SK-N-SH treated with all-trans-retinoic acid at 6 μM for 48 hours (cell line): ENCODE results near the gene SNX9.

Source experiments
- ATAC-seq: fragments of 200-7000 bp; cut with Tn5 transposase; 3 replicates; pipeline ENCODE4 v1.9.1; 2020; ENCODE audit warnings: mild to moderate bottlenecking, moderate library complexity
- ARNTL ChIP-seq: fragments of 450-650 bp; formaldehyde crosslinking; IDR thresholded peaks from 2 replicates; pipeline ENCODE4 v1.5.0; 2020; ENCODE audit warnings: low read depth, mild to moderate bottlenecking, moderate library complexity, borderline replicate concordance
- BACH2 ChIP-seq: fragments of 250-450 bp; sonication (Bioruptor Pico); IDR thresholded peaks from 2 replicates; pipeline ENCODE4 v1.9.0; 2021; ENCODE audit warnings: mild to moderate bottlenecking, borderline replicate concordance
- CREB5 ChIP-seq: fragments of 250-450 bp; sonication (Bioruptor Pico); IDR thresholded peaks from 2 replicates; pipeline ENCODE4 v1.5.1; 2020; ENCODE audit warnings: low read depth, mild to moderate bottlenecking, moderate library complexity
- CSDC2 ChIP-seq: fragments of 250-450 bp; sonication (Bioruptor Pico); IDR thresholded peaks from 2 replicates; pipeline ENCODE4 v1.5.0; 2020; ENCODE audit warnings: mild to moderate bottlenecking, moderate library complexity
- CSRNP3 ChIP-seq: fragments of 250-450 bp; sonication (Bioruptor Pico); IDR thresholded peaks from 2 replicates; pipeline ENCODE4 v1.5.1; 2021; ENCODE audit warnings: mild to moderate bottlenecking, moderate library complexity
- ESRRG ChIP-seq: fragments of 250-450 bp; sonication (Bioruptor Pico); IDR thresholded peaks from 2 replicates; pipeline ENCODE4 v1.6.1; 2021; ENCODE audit warnings: mild to moderate bottlenecking
- GLIS3 ChIP-seq: fragments of 250-450 bp; sonication (Bioruptor Pico); IDR thresholded peaks from 2 replicates; pipeline ENCODE4 v1.5.0; 2020; ENCODE audit warnings: mild to moderate bottlenecking, moderate library complexity
- ISL1 ChIP-seq: fragments of 250-450 bp; sonication (Bioruptor Pico); IDR thresholded peaks from 2 replicates; pipeline ENCODE4 v2.1.2; 2022; ENCODE audit warnings: mild to moderate bottlenecking, moderate library complexity
- OSR1 ChIP-seq: fragments of 250-450 bp; sonication (Bioruptor Pico); IDR thresholded peaks from 2 replicates; pipeline ENCODE4 v1.8.0; 2022; ENCODE audit warnings: moderate library complexity, mild to moderate bottlenecking, inconsistent platforms
- PATZ1 ChIP-seq: fragments of 250-450 bp; sonication (Bioruptor Pico); IDR thresholded peaks from 2 replicates; pipeline ENCODE4 v1.8.0; 2020; ENCODE audit warnings: mild to moderate bottlenecking, moderate library complexity, borderline replicate concordance
- PPARA ChIP-seq: fragments of 250-450 bp; sonication (Bioruptor Pico); IDR thresholded peaks from 2 replicates; pipeline ENCODE4 v1.5.0; 2020; ENCODE audit warnings: mild to moderate bottlenecking, borderline replicate concordance
- RARB ChIP-seq: fragments of 250-450 bp; sonication (Bioruptor Pico); IDR thresholded peaks from 2 replicates; pipeline ENCODE4 v1.8.0; 2021; ENCODE audit warnings: mild to moderate bottlenecking, moderate library complexity
- SNAI2 ChIP-seq: fragments of 250-450 bp; sonication (Bioruptor Pico); IDR thresholded peaks from 2 replicates; pipeline ENCODE4 v1.5.0; 2020; ENCODE audit warnings: mild to moderate bottlenecking, moderate library complexity
- TCF4 ChIP-seq: fragments of 250-450 bp; sonication (Bioruptor Pico); IDR thresholded peaks from 2 replicates; pipeline ENCODE4 v1.8.0; 2021; ENCODE audit warnings: mild to moderate bottlenecking, moderate library complexity, borderline replicate concordance
- TOX ChIP-seq: fragments of 250-450 bp; sonication (Bioruptor Pico); IDR thresholded peaks from 2 replicates; pipeline ENCODE4 v1.8.0; 2021; ENCODE audit warnings: mild to moderate bottlenecking, moderate library complexity, borderline replicate concordance
- TSHZ2 ChIP-seq: fragments of 250-450 bp; sonication (Bioruptor Pico); IDR thresholded peaks from 2 replicates; pipeline ENCODE4 v1.5.0; 2020; ENCODE audit warnings: mild to moderate bottlenecking, moderate library complexity
- ZC3H10 ChIP-seq: fragments of 250-450 bp; sonication (Bioruptor Pico); IDR thresholded peaks from 2 replicates; pipeline ENCODE4 v1.5.1; 2021; ENCODE audit warnings: mild to moderate bottlenecking, moderate library complexity
- ZFP30 ChIP-seq: fragments of 450-650 bp; formaldehyde crosslinking; IDR thresholded peaks from 2 replicates; pipeline ENCODE4 v1.5.0; 2022; ENCODE audit warnings: mild to moderate bottlenecking, moderate library complexity
- ZNF565 ChIP-seq: fragments of 450-650 bp; formaldehyde crosslinking; conservative IDR thresholded peaks from 2 replicates; pipeline ENCODE4 v1.5.0; 2020; ENCODE audit warnings: low read depth, mild to moderate bottlenecking, moderate library complexity
- ZNF70 ChIP-seq: fragments of 450-650 bp; formaldehyde crosslinking; IDR thresholded peaks from 2 replicates; pipeline ENCODE4 v1.5.0; 2020; ENCODE audit warnings: mild to moderate bottlenecking, moderate library complexity
- ZNF8 ChIP-seq: fragments of 450-650 bp; formaldehyde crosslinking; IDR thresholded peaks from 2 replicates; pipeline ENCODE4 v1.5.0; 2020; ENCODE audit warnings: mild to moderate bottlenecking, moderate library complexity

Gene SNX9

GRCh38 chr6:157961153-157961831 is 138.2 kb downstream of the SNX9 start:
- TF ChIP-seq CSRNP3: no peak
- no peak for TF ChIP-seq GLIS3 (CRISPR knock-in tag)
- no peak for TF ChIP-seq PATZ1
- no peak for TF ChIP-seq ZFP30
- no peak for ATAC-seq

GRCh38 chr6:157961832-157962575 is 139.0 kb downstream of the SNX9 start:
- peak; percentile 8; the same call in 1 of the 3 replicates for ATAC-seq
- no peak for TF ChIP-seq ZNF70 (CRISPR knock-in tag)
- no peak for TF ChIP-seq GLIS3 (CRISPR knock-in tag)
- TF ChIP-seq TOX (CRISPR knock-in tag): no peak
- no peak for TF ChIP-seq BACH2
- TF ChIP-seq CREB5 (CRISPR knock-in tag): no peak
- no peak for TF ChIP-seq TSHZ2 (CRISPR knock-in tag)
- TF ChIP-seq TCF4: no peak

GRCh38 chr6:157962601-157963302 is 139.7 kb downstream of the SNX9 start:
- ATAC-seq: peak; percentile 83
- no peak for TF ChIP-seq ISL1 (CRISPR knock-in tag)
- TF ChIP-seq SNAI2 (CRISPR knock-in tag): no peak
- no peak for TF ChIP-seq GLIS3 (CRISPR knock-in tag)
- TF ChIP-seq TCF4: no peak
- no peak for TF ChIP-seq CSRNP3
- no peak for TF ChIP-seq RARB (CRISPR knock-in tag)
- TF ChIP-seq ZNF8 (CRISPR knock-in tag): no peak
- TF ChIP-seq ZNF565 (CRISPR knock-in tag): no peak
- TF ChIP-seq PATZ1: no peak
- no peak for TF ChIP-seq PPARA (CRISPR knock-in tag)
- TF ChIP-seq ESRRG (CRISPR knock-in tag): no peak
- no peak for TF ChIP-seq TSHZ2 (CRISPR knock-in tag)
- no peak for TF ChIP-seq BACH2
- no peak for TF ChIP-seq TOX (CRISPR knock-in tag)
- TF ChIP-seq CSDC2 (CRISPR knock-in tag): no peak
- no peak for TF ChIP-seq ARNTL (CRISPR knock-in tag)
- no peak for TF ChIP-seq ZFP30
- no peak for TF ChIP-seq ZC3H10 (CRISPR knock-in tag)
- no peak for TF ChIP-seq OSR1
